ENCODE results near the gene AP1M1. TPM values are rescaled to one million over a fixed set of nuclear protein-coding genes. Genes with fewer than 3 reads are reported as not detected.

Gene AP1M1
- total RNA-seq (2014; rRNA removed; shearing (Covaris generic); ENCODE audit: low replicate concordance): 43.3 and 68.5 TPM in 2 replicates

DNA sequence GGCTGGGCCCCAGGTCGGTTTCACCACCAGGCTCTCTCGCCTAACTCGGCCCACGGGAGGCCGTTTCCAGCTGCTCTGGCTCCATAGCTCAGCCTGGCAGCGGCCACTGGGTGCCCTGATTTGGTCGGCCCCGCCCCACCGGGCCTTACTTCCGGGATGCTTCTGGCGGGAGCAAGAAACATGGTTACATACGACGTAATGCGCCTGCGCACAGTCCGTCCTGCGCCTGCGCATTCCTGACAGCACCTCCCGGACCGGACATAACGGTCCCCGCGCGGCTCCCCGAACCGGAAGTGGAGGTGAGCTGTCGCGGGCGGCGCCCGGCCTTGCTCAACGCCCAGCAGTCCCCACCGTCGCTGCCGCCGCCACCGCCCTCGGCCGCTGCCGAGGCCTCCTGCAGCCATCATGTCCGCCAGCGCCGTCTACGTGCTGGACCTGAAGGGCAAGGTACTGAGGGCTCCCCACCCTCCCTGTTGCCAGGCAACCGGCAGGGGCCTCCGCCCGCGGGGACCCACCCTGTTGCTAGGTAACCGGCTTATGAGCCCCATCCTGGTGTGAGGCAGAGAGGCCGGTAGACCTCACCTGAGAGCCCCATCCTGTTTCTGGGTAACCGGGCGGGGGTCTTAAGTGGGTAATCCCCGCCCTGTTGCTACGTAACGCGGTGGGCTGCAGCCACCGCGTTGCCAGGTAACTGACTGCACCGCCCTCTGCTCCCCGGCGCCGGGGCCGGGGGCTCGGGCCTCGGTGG lies at the start of gene AP1M1:
TSS of gene AP1M1 (plus strand) at position 290 of the 748 bp plus-strand sequence. CDS start at position 406, 116 bp downstream.
- peaks cover 27% of the 10 kb centered on the region for H3K4me1 ChIP-seq (ENCODE audit: low read length)
- H2AFZ ChIP-seq (ENCODE audit: low read length): peak within 1 kb of the TSS; percentile 78; the same call in 1 of the 2 replicates
- peak within 1 kb of the TSS; percentile 72 for H3K27ac ChIP-seq (ENCODE audit: low read length)
- no peaks in the 10 kb centered on the region for H3K27me3 ChIP-seq (ENCODE audit: low read length)
- peaks cover 41% of the 10 kb centered on the region for H3K79me2 ChIP-seq (ENCODE audit: low read length)
- 0 out of 2 replicates have a peak, but pooled peaks cover 3% of the 10 kb centered on the region for H3K36me3 ChIP-seq (ENCODE audit: insufficient read depth, low read length)
- H4K20me1 ChIP-seq (ENCODE audit: insufficient read depth, low read depth, low read length): no peaks in the 10 kb centered on the region; the same call in 1 of the 2 replicates
- H3K4me3 ChIP-seq (ENCODE audit: low read length): peak within 1 kb of the TSS; percentile 97
- H3K9me3 ChIP-seq (ENCODE audit: low read length): no peaks in the 10 kb centered on the region
- peak within 1 kb of the TSS; percentile 85 for H3K4me2 ChIP-seq (ENCODE audit: low read depth, low read length, poor library complexity, severe bottlenecking)
- H3K9me2 ChIP-seq (replicated peaks; ENCODE audit: insufficient read depth, low read length): no peaks in the 10 kb centered on the region
- peak; percentile 99 for DNase-seq
- H3K9ac ChIP-seq (ENCODE audit: low read length): peak within 1 kb of the TSS; percentile 93

GRCh38 chr19:16148443-16149229 lies 49.1 kb upstream of the AP1M1 start:
- no peak overlapping the region for H3K9ac ChIP-seq (ENCODE audit: low read length)
- H3K4me3 ChIP-seq (ENCODE audit: low read length): no peak overlapping the region
- peaks cover 6% of the 10 kb centered on the region for H3K36me3 ChIP-seq (ENCODE audit: insufficient read depth, low read length)
- no peak overlapping the region for H3K4me2 ChIP-seq (ENCODE audit: low read depth, low read length, poor library complexity, severe bottlenecking)
- no peak overlapping the region for H2AFZ ChIP-seq (ENCODE audit: low read length)
- H3K9me3 ChIP-seq (ENCODE audit: low read length): no peaks in the 10 kb centered on the region
- H3K27ac ChIP-seq (ENCODE audit: low read length): no peak overlapping the region
- peaks cover 20% of the 10 kb centered on the region for H3K79me2 ChIP-seq (ENCODE audit: low read length)
- no peaks in the 10 kb centered on the region for H4K20me1 ChIP-seq (ENCODE audit: insufficient read depth, low read depth, low read length)
- no peaks in the 10 kb centered on the region for H3K27me3 ChIP-seq (ENCODE audit: low read length)
- H3K4me1 ChIP-seq (ENCODE audit: low read length): peaks cover 22% of the 10 kb centered on the region
- DNase-seq: no peak
- H3K9me2 ChIP-seq (replicated peaks; ENCODE audit: insufficient read depth, low read length): no peaks in the 10 kb centered on the region

- H3K9me2 ChIP-seq (replicated peaks; ENCODE audit: insufficient read depth, low read length): no peaks in the 10 kb centered on the region
- no peak overlapping the region for H3K4me3 ChIP-seq (ENCODE audit: low read length)
- no peaks in the 10 kb centered on the region for H3K4me1 ChIP-seq (ENCODE audit: low read length)
- DNase-seq: peak; percentile 78
- no peak overlapping the region for H3K4me2 ChIP-seq (ENCODE audit: low read depth, low read length, poor library complexity, severe bottlenecking)
- H3K36me3 ChIP-seq (ENCODE audit: insufficient read depth, low read length): peaks cover 12% of the 10 kb centered on the region
- no peaks in the 10 kb centered on the region for H3K79me2 ChIP-seq (ENCODE audit: low read length)
- no peak overlapping the region for H3K27ac ChIP-seq (ENCODE audit: low read length)
- peaks cover 3% of the 10 kb centered on the region; the same call in 1 of the 2 replicates for H4K20me1 ChIP-seq (ENCODE audit: insufficient read depth, low read depth, low read length)
- H3K27me3 ChIP-seq (ENCODE audit: low read length): no peaks in the 10 kb centered on the region
- no peak overlapping the region for H2AFZ ChIP-seq (ENCODE audit: low read length)
- no peaks in the 10 kb centered on the region for H3K9me3 ChIP-seq (ENCODE audit: low read length)
- H3K9ac ChIP-seq (ENCODE audit: low read length): no peak overlapping the region
Observed at GRCh38 chr19:16153582-16154336, 44.0 kb upstream of the AP1M1 start.

DNA sequence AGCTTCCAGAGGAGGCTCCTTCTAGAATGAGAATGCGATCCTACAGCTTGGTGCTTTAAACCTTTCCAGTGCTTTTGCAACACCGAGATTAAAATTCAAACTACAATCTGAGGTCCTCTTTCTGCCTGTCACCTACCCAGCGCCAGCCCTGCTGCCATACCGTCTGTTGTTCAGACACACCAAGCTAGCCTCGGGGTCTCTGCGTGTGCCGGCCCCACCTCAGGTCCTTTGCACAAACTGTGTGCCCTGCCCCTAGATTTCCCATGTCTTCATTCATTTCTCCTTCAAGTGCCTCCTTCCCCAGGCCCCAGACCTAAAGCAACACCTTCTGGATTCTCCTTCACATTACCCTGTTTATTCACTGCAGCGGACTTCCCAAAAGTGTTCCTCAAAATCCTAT lies 43.2 kb upstream of the AP1M1 start:
- H3K27me3 ChIP-seq (ENCODE audit: low read length): no peaks in the 10 kb centered on the region
- peaks cover 3% of the 10 kb centered on the region; the same call in 1 of the 2 replicates for H4K20me1 ChIP-seq (ENCODE audit: insufficient read depth, low read depth, low read length)
- H2AFZ ChIP-seq (ENCODE audit: low read length): no peak overlapping the region
- H3K9me2 ChIP-seq (replicated peaks; ENCODE audit: insufficient read depth, low read length): no peaks in the 10 kb centered on the region
- no peak overlapping the region for H3K4me3 ChIP-seq (ENCODE audit: low read length)
- no peak overlapping the region for H3K27ac ChIP-seq (ENCODE audit: low read length)
- H3K9ac ChIP-seq (ENCODE audit: low read length): no peak overlapping the region
- H3K36me3 ChIP-seq (ENCODE audit: insufficient read depth, low read length): peaks cover 12% of the 10 kb centered on the region
- no peaks in the 10 kb centered on the region for H3K4me1 ChIP-seq (ENCODE audit: low read length)
- no peak for DNase-seq
- no peaks in the 10 kb centered on the region for H3K9me3 ChIP-seq (ENCODE audit: low read length)
- no peaks in the 10 kb centered on the region for H3K79me2 ChIP-seq (ENCODE audit: low read length)
- no peak overlapping the region for H3K4me2 ChIP-seq (ENCODE audit: low read depth, low read length, poor library complexity, severe bottlenecking)

GRCh38 chr19:16155128-16155527 lies 42.6 kb upstream of the AP1M1 start:
- Histone ChIP-seq H3K27me3 (ENCODE audit: low read length) (no peaks in the 10 kb centered on the region), H3K9me2 (replicated peaks; ENCODE audit: insufficient read depth, low read length) (no peaks in the 10 kb centered on the region), H4K20me1 (ENCODE audit: insufficient read depth, low read depth, low read length) (peaks cover 3% of the 10 kb centered on the region; the same call in 1 of the 2 replicates), H2AFZ (ENCODE audit: low read length) (no peak overlapping the region), H3K4me3 (ENCODE audit: low read length) (no peak overlapping the region), H3K79me2 (ENCODE audit: low read length) (no peaks in the 10 kb centered on the region), H3K4me1 (ENCODE audit: low read length) (no peaks in the 10 kb centered on the region), H3K36me3 (ENCODE audit: insufficient read depth, low read length) (peaks cover 12% of the 10 kb centered on the region), H3K27ac (ENCODE audit: low read length) (no peak overlapping the region), H3K4me2 (ENCODE audit: low read depth, low read length, poor library complexity, severe bottlenecking) (no peak overlapping the region), H3K9ac (ENCODE audit: low read length) (no peak overlapping the region), H3K9me3 (ENCODE audit: low read length) (no peaks in the 10 kb centered on the region)
- DNase-seq: no peak

DNA sequence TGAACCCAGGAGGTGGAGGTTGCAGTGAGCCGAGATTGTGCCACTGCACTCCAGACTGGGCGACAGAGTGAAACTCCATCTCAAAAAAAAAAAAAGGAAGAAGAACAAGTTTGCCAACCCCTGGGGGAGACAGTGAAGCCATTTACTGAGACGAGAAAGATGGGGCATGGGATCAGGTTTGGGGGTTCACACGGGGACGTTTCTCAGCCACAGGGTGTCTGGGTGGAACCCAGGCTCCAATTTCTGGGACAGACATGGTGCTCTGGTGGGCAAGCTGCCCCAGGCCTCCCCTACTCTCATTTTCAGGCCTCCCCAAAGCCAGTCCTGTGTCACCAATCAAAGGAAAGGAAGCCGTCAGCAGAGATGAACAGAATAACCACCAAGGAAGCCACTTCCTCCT lies 40.8 kb upstream of the AP1M1 start:
- H3K27ac ChIP-seq (ENCODE audit: low read length): no peak overlapping the region

GRCh38 chr19:16157601-16158000 lies 40.1 kb upstream of the AP1M1 start:
- no peak overlapping the region for H3K9ac ChIP-seq (ENCODE audit: low read length)
- no peaks in the 10 kb centered on the region for H3K9me3 ChIP-seq (ENCODE audit: low read length)
- no peaks in the 10 kb centered on the region for H3K27me3 ChIP-seq (ENCODE audit: low read length)
- no peaks in the 10 kb centered on the region for H3K4me1 ChIP-seq (ENCODE audit: low read length)
- no peak overlapping the region for H3K27ac ChIP-seq (ENCODE audit: low read length)
- no peak overlapping the region for H3K4me3 ChIP-seq (ENCODE audit: low read length)
- peaks cover 9% of the 10 kb centered on the region for H3K36me3 ChIP-seq (ENCODE audit: insufficient read depth, low read length)
- H4K20me1 ChIP-seq (ENCODE audit: insufficient read depth, low read depth, low read length): peaks cover 3% of the 10 kb centered on the region; the same call in 1 of the 2 replicates
- no peaks in the 10 kb centered on the region for H3K79me2 ChIP-seq (ENCODE audit: low read length)
- H3K9me2 ChIP-seq (replicated peaks; ENCODE audit: insufficient read depth, low read length): no peaks in the 10 kb centered on the region
- no peak for DNase-seq
- H3K4me2 ChIP-seq (ENCODE audit: low read depth, low read length, poor library complexity, severe bottlenecking): no peak overlapping the region
- no peak overlapping the region for H2AFZ ChIP-seq (ENCODE audit: low read length)

More for the DNA sequence above, 40.8 kb upstream of the AP1M1 start:
- Histone ChIP-seq H3K9ac (ENCODE audit: low read length) (no peak overlapping the region), H3K27me3 (ENCODE audit: low read length) (no peaks in the 10 kb centered on the region), H4K20me1 (ENCODE audit: insufficient read depth, low read depth, low read length) (peaks cover 3% of the 10 kb centered on the region; the same call in 1 of the 2 replicates), H3K9me3 (ENCODE audit: low read length) (no peaks in the 10 kb centered on the region), H3K4me3 (ENCODE audit: low read length) (no peak overlapping the region), H3K4me1 (ENCODE audit: low read length) (no peaks in the 10 kb centered on the region), H3K79me2 (ENCODE audit: low read length) (no peaks in the 10 kb centered on the region), H3K36me3 (ENCODE audit: insufficient read depth, low read length) (peaks cover 12% of the 10 kb centered on the region), H3K4me2 (ENCODE audit: low read depth, low read length, poor library complexity, severe bottlenecking) (no peak overlapping the region), H3K9me2 (replicated peaks; ENCODE audit: insufficient read depth, low read length) (no peaks in the 10 kb centered on the region), H2AFZ (ENCODE audit: low read length) (no peak overlapping the region)
- no peak for DNase-seq
